Measurements from ENCODE around the gene NFE2L2. TPM values are rescaled to one million over a fixed set of nuclear protein-coding genes. Genes with fewer than 3 reads are reported as not detected.

Gene NFE2L2
- total and polyA plus RNA-seq, 2 experiments from 2014 or later, result 35.0 to 39.1 TPM

DNA sequence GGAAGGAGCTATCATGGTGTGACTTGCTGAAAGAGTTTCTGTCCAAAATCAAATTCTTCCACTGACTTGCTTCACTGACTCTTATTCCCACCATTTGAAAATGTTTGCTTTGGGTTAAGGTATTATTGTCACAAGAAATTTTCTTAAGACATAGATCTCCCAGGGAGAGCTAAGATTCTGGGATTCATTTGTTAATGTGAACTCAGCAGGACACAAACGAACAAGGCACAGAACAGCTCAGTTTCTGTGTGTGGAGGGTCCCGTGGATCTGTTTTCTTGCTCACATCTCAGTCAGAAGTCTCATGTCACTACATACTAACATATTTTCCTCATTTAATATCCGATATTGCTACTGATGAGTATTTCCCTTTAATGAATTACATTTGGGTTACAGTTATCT lies 60.1 kb downstream of the NFE2L2 start:
- Mint-ChIP-seq H3K27me3 (ENCODE audit: insufficient read depth, low read depth, poor library complexity) (peaks cover 2% of the 10 kb centered on the region), H3K4me1 (peaks cover 28% of the 10 kb centered on the region), H3K27ac (no peak overlapping the region), H3K36me3 (ENCODE audit: low read depth) (no peaks in the 10 kb centered on the region), H3K9me3 (no peaks in the 10 kb centered on the region), H3K4me3 (no peak overlapping the region; the same call in 2 of the 3 replicates)
- Histone ChIP-seq H3K79me2 (replicated peaks; ENCODE audit: insufficient read depth) (no peaks in the 10 kb centered on the region), H3K4me2 (peak overlapping the region; percentile 56), H2AFZ (no peak overlapping the region), H3K36me3 (ENCODE audit: insufficient read depth) (no peaks in the 10 kb centered on the region), H4K20me1 (replicated peaks; ENCODE audit: insufficient read depth) (no peaks in the 10 kb centered on the region), H3K4me1 (ENCODE audit: insufficient read depth) (peaks cover 18% of the 10 kb centered on the region), H3K27ac (ENCODE audit: low read depth) (no peak overlapping the region), H3K27me3 (ENCODE audit: insufficient read depth) (peaks cover 16% of the 10 kb centered on the region; the same call in 1 of the 2 replicates), H3K9me2 (ENCODE audit: insufficient read depth) (no peaks in the 10 kb centered on the region), H3K4me3 (no peak overlapping the region), H3F3A (replicated peaks; ENCODE audit: low read depth) (0 out of 2 replicates have a peak, but pooled peaks cover 3% of the 10 kb centered on the region)
- DNase-seq (ENCODE audit: low spot score) (peak; percentile 69), ATAC-seq (peak; percentile 90)
- TF ChIP-seq CREB1 (CRISPR knock-in tag; IDR thresholded peaks at IDR 0.05; ENCODE audit: low read depth) (no peak), JUNB (IDR thresholded peaks at IDR 0.05; ENCODE audit: unreplicated experiment) (no peak), NANOG (IDR thresholded peaks at IDR 0.05; ENCODE audit: borderline replicate concordance) (peak; percentile 56; the same call in 1 of the 2 replicates)

DNA sequence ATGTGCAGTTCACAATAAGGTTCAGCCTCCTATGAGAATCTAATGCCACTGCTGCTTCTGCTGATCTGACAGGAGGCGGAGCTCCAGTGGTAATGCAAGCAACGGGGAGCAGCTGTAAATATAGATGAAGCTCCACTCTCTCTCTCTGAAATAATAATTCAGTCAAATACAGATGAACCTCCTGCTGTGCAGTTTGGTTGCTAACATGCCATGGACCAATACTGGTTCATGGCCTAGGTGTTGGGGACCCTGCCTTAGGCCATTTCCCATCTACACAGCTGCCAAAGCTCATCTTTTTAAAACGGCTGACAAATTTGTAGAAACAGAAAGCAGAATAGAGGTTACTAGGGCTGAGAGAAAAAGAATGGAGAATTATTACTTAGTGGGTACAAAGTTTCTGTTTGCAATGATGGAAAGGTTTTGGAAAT lies 62.6 kb downstream of the NFE2L2 start:
- ATAC-seq, result no peak
- Histone ChIP-seq H3F3A (replicated peaks; ENCODE audit: low read depth) (0 out of 2 replicates have a peak, but pooled peaks cover 3% of the 10 kb centered on the region), H3K36me3 (ENCODE audit: insufficient read depth) (no peaks in the 10 kb centered on the region), H3K27me3 (ENCODE audit: insufficient read depth) (peaks cover 16% of the 10 kb centered on the region; the same call in 1 of the 2 replicates), H2AFZ (no peak overlapping the region), H3K79me2 (replicated peaks; ENCODE audit: insufficient read depth) (no peaks in the 10 kb centered on the region), H3K4me1 (ENCODE audit: insufficient read depth) (peaks cover 18% of the 10 kb centered on the region), H3K4me2 (no peak overlapping the region), H3K4me3 (no peak overlapping the region), H3K27ac (ENCODE audit: low read depth) (no peak overlapping the region), H3K9me2 (ENCODE audit: insufficient read depth) (no peaks in the 10 kb centered on the region), H4K20me1 (replicated peaks; ENCODE audit: insufficient read depth) (no peaks in the 10 kb centered on the region)
- DNase-seq (ENCODE audit: low spot score), result no peak
- H3K36me3 Mint-ChIP-seq (ENCODE audit: low read depth), result no peaks in the 10 kb centered on the region
- H3K27ac Mint-ChIP-seq, result no peak overlapping the region
- peaks cover 2% of the 10 kb centered on the region for H3K27me3 Mint-ChIP-seq (ENCODE audit: insufficient read depth, low read depth, poor library complexity)
- H3K4me1 Mint-ChIP-seq, result peaks cover 23% of the 10 kb centered on the region
- H3K9me3 Mint-ChIP-seq, result no peaks in the 10 kb centered on the region
- no peak overlapping the region for H3K4me3 Mint-ChIP-seq
- TF ChIP-seq, protein P1, sequence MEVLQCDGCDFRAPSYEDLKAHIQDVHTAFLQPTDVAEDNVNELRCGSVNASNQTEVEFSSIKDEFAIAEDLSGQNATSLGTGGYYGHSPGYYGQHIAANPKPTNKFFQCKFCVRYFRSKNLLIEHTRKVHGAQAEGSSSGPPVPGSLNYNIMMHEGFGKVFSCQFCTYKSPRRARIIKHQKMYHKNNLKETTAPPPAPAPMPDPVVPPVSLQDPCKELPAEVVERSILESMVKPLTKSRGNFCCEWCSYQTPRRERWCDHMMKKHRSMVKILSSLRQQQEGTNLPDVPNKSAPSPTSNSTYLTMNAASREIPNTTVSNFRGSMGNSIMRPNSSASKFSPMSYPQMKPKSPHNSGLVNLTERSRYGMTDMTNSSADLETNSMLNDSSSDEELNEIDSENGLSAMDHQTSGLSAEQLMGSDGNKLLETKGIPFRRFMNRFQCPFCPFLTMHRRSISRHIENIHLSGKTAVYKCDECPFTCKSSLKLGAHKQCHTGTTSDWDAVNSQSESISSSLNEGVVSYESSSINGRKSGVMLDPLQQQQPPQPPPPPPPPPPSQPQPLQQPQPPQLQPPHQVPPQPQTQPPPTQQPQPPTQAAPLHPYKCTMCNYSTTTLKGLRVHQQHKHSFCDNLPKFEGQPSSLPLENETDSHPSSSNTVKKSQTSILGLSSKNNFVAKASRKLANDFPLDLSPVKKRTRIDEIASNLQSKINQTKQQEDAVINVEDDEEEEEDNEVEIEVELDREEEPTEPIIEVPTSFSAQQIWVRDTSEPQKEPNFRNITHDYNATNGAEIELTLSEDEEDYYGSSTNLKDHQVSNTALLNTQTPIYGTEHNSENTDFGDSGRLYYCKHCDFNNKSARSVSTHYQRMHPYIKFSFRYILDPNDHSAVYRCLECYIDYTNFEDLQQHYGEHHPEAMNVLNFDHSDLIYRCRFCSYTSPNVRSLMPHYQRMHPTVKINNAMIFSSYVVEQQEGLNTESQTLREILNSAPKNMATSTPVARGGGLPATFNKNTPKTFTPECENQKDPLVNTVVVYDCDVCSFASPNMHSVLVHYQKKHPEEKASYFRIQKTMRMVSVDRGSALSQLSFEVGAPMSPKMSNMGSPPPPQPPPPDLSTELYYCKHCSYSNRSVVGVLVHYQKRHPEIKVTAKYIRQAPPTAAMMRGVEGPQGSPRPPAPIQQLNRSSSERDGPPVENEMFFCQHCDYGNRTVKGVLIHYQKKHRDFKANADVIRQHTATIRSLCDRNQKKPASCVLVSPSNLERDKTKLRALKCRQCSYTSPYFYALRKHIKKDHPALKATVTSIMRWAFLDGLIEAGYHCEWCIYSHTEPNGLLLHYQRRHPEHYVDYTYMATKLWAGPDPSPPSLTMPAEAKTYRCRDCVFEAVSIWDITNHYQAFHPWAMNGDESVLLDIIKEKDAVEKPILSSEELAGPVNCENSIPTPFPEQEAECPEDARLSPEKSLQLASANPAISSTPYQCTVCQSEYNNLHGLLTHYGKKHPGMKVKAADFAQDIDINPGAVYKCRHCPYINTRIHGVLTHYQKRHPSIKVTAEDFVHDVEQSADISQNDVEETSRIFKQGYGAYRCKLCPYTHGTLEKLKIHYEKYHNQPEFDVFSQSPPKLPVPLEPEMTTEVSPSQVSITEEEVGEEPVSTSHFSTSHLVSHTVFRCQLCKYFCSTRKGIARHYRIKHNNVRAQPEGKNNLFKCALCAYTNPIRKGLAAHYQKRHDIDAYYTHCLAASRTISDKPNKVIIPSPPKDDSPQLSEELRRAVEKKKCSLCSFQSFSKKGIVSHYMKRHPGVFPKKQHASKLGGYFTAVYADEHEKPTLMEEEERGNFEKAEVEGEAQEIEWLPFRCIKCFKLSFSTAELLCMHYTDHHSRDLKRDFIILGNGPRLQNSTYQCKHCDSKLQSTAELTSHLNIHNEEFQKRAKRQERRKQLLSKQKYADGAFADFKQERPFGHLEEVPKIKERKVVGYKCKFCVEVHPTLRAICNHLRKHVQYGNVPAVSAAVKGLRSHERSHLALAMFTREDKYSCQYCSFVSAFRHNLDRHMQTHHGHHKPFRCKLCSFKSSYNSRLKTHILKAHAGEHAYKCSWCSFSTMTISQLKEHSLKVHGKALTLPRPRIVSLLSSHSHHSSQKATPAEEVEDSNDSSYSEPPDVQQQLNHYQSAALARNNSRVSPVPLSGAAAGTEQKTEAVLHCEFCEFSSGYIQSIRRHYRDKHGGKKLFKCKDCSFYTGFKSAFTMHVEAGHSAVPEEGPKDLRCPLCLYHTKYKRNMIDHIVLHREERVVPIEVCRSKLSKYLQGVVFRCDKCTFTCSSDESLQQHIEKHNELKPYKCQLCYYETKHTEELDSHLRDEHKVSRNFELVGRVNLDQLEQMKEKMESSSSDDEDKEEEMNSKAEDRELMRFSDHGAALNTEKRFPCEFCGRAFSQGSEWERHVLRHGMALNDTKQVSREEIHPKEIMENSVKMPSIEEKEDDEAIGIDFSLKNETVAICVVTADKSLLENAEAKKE (CRISPR knock-in tag; IDR thresholded peaks at IDR 0.05), result no peak
- TF ChIP-seq ZNF114 (CRISPR knock-in tag; IDR thresholded peaks at IDR 0.05) (no peak), ZNF331 (CRISPR knock-in tag; IDR thresholded peaks at IDR 0.05; ENCODE audit: low read depth) (no peak), EZH2 (IDR thresholded peaks at IDR 0.05; ENCODE audit: low read depth, unreplicated experiment) (no peak), CREB1 (CRISPR knock-in tag; IDR thresholded peaks at IDR 0.05; ENCODE audit: low read depth) (no peak), POLR2AphosphoS5 (IDR thresholded peaks at IDR 0.05; ENCODE audit: low read depth) (no peak), EZH2phosphoT487 (IDR thresholded peaks at IDR 0.05; ENCODE audit: unreplicated experiment) (no peak), NANOG (IDR thresholded peaks at IDR 0.05; ENCODE audit: borderline replicate concordance) (no peak)
- TF ChIP-seq, protein P2, sequence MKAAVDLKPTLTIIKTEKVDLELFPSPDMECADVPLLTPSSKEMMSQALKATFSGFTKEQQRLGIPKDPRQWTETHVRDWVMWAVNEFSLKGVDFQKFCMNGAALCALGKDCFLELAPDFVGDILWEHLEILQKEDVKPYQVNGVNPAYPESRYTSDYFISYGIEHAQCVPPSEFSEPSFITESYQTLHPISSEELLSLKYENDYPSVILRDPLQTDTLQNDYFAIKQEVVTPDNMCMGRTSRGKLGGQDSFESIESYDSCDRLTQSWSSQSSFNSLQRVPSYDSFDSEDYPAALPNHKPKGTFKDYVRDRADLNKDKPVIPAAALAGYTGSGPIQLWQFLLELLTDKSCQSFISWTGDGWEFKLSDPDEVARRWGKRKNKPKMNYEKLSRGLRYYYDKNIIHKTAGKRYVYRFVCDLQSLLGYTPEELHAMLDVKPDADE (IDR thresholded peaks at IDR 0.05), result no peak
- TF ChIP-seq, protein P3, sequence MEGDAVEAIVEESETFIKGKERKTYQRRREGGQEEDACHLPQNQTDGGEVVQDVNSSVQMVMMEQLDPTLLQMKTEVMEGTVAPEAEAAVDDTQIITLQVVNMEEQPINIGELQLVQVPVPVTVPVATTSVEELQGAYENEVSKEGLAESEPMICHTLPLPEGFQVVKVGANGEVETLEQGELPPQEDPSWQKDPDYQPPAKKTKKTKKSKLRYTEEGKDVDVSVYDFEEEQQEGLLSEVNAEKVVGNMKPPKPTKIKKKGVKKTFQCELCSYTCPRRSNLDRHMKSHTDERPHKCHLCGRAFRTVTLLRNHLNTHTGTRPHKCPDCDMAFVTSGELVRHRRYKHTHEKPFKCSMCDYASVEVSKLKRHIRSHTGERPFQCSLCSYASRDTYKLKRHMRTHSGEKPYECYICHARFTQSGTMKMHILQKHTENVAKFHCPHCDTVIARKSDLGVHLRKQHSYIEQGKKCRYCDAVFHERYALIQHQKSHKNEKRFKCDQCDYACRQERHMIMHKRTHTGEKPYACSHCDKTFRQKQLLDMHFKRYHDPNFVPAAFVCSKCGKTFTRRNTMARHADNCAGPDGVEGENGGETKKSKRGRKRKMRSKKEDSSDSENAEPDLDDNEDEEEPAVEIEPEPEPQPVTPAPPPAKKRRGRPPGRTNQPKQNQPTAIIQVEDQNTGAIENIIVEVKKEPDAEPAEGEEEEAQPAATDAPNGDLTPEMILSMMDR (conservative IDR thresholded peaks at IDR 0.05; ENCODE audit: low read depth in 2 of 2), result no peak

Measured in GM23338 (cell line).